GM18499 (cell line): ENCODE data around the gene USP26.
"Not testable (repeated sequence)": the region's sequence is repeated elsewhere in the genome, so short reads cannot be mapped to it uniquely, and the experiment has no call there.

Experiments used
- ATAC-seq: cut with Tn5 transposase; IDR thresholded peaks from one replicate; pipeline ENCODE4 v1.9.1; 2021; ENCODE audit warnings: moderate number of reproducible peaks; ENCODE audit not compliant: insufficient read depth, unreplicated experiment

USP26 gene

GRCh38 chrX:133033010-133033409 is 63.9 kb downstream of the USP26 start:
- no peak for ATAC-seq

GRCh38 chrX:133018229-133018628 is 78.7 kb downstream of the USP26 start:
- ATAC-seq: no peak

- ATAC-seq: no peak
Measured at GRCh38 chrX:133007458-133007857, 89.5 kb downstream of the USP26 start.

- ATAC-seq: no peak
Measured at GRCh38 chrX:133005616-133006015, 91.3 kb downstream of the USP26 start.

DNA sequence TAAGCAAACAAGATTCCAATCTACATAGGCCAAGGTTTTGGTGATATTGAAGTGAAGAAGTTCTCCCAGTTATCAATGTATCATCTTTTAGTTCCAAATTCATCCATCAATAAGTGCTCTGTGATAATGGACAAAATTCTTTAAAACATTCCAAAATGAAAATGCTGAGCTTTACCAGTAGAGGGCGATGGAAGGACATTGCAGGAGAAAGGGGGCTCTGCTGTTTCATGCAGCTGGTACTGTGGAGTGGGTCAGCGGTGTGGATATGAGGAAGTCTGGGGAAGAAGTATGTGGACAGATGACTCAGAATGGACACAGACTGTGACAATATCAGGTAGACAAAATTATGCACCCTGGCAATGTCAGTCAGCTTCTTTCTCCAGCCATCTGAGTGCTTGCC is 91.9 kb downstream of the USP26 start:
- ATAC-seq: no peak

- ATAC-seq: no peak
Measured at GRCh38 chrX:132999209-132999608, 97.7 kb downstream of the USP26 start.

- ATAC-seq: no peak
Measured at GRCh38 chrX:132990835-132991234, 106.1 kb downstream of the USP26 start.

DNA sequence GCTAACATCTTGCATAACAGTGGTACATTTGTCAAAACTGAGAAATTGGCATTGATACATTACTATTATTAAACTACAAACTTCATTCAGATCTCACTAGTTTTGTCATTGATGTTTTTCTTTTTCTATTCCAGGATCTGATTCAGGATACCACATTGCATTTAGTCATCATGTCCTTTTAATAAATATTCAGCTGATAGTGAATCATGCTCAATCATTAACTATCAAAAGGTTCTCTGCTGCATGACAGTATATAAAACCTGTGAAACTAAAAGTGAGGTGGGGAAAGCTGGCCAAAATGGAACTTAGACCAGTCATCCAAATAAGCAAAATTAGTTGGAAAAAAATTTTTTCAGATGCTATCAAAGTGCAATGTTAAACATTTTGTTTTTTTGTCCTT is 110.4 kb downstream of the USP26 start:
- ATAC-seq: no peak

GRCh38 chrX:132984058-132984650 is 112.8 kb downstream of the USP26 start:
- no peak for ATAC-seq

DNA sequence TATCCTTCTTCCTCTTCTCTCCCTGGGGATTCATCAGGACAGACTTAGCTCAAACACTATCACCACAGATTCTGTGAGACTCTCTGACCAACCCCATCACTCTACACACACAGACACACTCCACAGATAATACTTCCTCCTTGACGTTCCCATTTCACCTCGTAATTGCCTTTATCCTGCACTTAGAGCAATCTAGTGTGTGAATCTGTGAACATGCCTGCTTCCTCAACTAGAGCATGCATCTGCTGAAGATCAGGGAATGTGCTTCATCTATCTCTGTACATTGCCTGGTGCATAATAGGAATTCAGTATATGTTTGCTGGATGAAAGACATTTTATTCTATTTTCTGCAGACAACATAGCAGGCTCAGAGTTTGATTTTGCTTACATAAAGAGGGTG is 113.4 kb downstream of the USP26 start:
- no peak for ATAC-seq

GRCh38 chrX:132980035-132980434 is 116.9 kb downstream of the USP26 start:
- not testable (repeated sequence) for ATAC-seq
